ENCODE results near the gene KRT15.

KRT15 gene

GRCh38 chr17:41518789-41519449, at the start of gene KRT15:
KRT15 (minus strand) TSS chr17:41518890; CDS start chr17:41518827, 63 bp downstream.
- DNase-seq: no peak

GRCh38 chr17:41567317-41567716, 48.6 kb upstream of the KRT15 start:
- no peak for DNase-seq

- no peak for DNase-seq
Observed at GRCh38 chr17:41565338-41565737, 46.6 kb upstream of the KRT15 start.

GRCh38 chr17:41563607-41564170, 45.0 kb upstream of the KRT15 start:
- no peak for DNase-seq

- DNase-seq: no peak
Observed at GRCh38 chr17:41561554-41561953, 42.9 kb upstream of the KRT15 start.

GRCh38 chr17:41559548-41559947, 40.9 kb upstream of the KRT15 start:
- DNase-seq: no peak

GRCh38 chr17:41556931-41557330, 38.2 kb upstream of the KRT15 start:
- no peak for DNase-seq

GRCh38 chr17:41556306-41556705, 37.6 kb upstream of the KRT15 start:
- DNase-seq: no peak

GRCh38 chr17:41555105-41555887, 36.6 kb upstream of the KRT15 start:
- no peak for DNase-seq

- DNase-seq: no peak
Observed at GRCh38 chr17:41553987-41554680, 35.4 kb upstream of the KRT15 start.

- DNase-seq: no peak
Observed at GRCh38 chr17:41553176-41553575, 34.5 kb upstream of the KRT15 start.

- DNase-seq: no peak
Observed at GRCh38 chr17:41552455-41552854, 33.8 kb upstream of the KRT15 start.

GRCh38 chr17:41551365-41551764, 32.7 kb upstream of the KRT15 start:
- DNase-seq: no peak

- no peak for DNase-seq
Observed at GRCh38 chr17:41549596-41550039, 30.9 kb upstream of the KRT15 start.

- DNase-seq: peak; percentile 46
Observed at GRCh38 chr17:41548844-41549595, 30.3 kb upstream of the KRT15 start.

GRCh38 chr17:41547921-41548843, 29.5 kb upstream of the KRT15 start:
- DNase-seq: peak; percentile 80

GRCh38 chr17:41547378-41547841, 28.7 kb upstream of the KRT15 start:
- DNase-seq: no peak

GRCh38 chr17:41546819-41547218, 28.1 kb upstream of the KRT15 start:
- DNase-seq: no peak

GRCh38 chr17:41545829-41546410, 27.2 kb upstream of the KRT15 start:
- DNase-seq: no peak

- DNase-seq: no peak
Observed at GRCh38 chr17:41544935-41545334, 26.2 kb upstream of the KRT15 start.

- DNase-seq: no peak
Observed at GRCh38 chr17:41544491-41544892, 25.8 kb upstream of the KRT15 start.

Measured in GOT3 (cell line).